ENCODE data around the gene DPP9.

The DPP9 gene

DNA sequence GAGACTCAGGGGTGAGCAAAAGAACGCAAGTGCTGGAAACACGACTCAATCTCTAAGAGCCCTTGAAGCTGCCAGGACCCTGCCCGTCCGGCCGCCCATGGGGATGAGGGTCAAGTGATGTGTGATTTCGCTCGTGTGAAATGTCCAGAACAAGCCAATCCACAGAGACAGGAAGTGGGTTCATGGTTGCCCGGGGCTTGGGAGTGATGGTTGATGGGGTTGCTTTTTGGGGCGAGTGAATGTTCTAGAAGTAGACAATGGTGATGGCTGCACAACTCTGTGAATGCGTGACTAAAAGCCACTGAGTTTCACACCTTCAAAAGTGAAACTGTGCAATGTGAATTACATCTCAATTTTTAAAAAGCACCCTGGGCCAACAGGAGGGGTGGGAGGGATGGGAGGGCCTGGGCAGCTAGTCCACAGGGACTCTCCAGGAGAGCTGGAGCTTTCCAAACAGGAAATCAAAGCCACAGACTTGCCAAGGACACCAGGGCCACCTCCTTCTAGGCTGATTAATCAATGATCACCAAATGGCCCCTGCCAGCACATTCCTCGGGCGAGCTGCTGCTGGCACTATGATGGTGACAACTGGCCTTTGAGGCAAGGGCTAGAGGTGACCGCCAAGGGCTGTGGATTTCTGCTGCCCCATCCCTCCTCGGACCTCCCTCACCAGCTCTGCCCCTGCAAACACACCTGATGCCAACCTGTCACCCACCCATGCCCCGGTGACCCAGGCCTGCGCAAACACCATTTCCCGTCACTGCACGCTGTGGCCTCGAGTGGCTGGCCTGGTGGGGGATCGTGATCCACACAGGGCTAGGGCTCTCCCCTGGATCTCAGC lies 14.0 kb downstream of the DPP9 start:
- DNase-seq (ENCODE audit: low read depth), result no peak

DNA sequence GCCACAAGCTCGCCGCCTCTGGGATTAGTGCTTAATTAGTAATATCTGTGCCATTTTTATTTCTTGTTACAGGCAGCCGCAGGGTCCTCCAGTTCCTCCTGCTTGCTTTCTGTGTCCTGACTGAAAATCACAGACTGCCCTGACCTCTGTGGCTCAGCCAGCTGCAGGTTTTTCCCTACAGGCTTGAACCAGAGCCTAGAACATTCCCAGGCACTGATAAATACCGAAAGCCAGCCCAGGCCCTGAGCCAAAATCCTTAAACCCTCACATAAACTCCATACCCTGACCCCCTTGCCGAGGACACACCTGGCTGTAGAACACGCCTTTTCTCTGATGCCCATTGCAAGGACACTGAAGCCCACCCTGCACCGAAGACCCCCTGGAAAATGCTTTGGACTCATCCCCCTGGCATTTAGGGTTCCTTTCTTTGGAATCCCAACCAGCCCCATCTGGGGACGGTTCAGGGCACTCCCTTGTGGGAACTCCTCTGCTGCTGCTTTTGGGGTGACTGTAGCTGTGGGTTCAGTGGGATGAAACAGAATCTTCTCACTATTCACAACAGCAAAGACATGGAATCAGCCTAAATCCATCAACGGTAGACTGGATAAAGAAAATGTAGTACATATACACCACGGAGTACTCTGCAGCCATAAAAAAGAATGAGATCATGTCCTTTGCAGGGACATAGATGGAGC lies 15.5 kb downstream of the DPP9 start:
- DNase-seq (ENCODE audit: low read depth), result no peak

DNA sequence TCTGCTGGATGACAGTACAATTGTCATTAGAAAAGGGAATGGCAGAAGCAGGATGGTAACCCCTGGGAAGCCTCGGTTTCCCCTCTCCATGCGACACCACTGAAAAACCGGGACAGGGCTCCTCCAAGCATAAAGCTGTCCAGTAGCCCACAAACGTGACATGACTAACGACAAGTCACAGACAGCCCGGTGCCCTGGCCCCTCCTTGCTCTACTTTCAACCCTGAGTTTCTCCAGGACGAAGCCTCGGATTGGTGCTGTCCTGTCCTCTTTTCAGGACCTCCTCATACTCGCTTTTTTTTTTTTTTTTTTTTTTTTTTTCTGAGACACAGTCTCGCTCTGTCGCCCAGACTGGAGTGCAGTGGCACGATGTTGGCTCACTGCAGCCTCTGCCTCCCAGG lies 16.3 kb downstream of the DPP9 start:
- DNase-seq (ENCODE audit: low read depth), result no peak

DNA sequence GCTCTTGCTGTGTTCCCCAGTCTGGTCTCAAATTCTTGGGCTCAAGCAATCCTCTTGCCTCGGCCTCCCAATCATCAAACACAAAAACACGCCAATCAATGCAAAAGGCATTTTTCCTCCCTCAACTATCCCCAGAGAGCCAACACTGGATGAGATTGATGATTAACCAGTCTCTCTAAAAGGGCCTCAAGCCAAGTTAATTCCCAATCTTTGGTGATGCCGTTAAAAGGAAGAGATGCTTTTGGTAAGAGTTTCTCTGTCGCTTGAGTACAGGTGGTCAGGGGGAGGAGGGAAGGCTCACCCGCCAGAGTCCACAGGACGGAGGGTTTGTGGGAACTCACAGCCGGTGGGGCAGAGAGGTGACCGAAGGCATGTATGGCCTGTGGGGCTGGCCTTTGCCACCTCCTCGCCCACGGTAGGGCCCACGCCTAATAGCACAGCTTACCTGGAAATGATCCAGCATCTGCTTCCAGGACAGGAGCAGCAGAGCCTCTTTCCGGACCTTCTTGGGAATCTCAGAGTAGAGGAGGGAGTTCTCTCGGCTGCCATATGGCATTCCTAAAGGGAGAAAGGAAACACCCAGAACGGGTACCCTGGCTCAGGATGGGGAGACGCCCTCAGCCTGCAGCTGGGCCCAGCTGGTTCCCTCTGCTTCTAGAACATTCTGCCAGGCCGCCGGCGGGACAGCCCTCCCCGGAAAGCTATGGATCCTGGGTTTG lies 18.1 kb downstream of the DPP9 start:
- no peak for DNase-seq (ENCODE audit: low read depth)

DNA sequence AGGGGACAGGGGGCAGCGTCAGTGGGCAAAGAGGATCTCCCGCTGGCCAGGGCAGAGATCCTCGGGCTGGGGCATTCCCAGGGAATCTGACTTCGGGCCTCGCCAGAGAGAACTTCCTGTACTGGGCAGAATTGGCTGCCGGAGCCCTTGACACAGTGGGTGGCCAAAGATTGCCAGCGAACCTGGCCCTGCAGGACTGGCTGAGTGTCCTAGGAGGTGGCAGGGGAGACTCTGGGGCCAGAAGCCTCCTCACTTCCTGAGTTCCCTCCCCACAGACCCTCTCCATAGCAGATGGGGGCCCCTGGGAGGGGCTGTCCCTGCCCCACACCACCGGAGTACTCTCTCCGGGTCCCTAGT lies 19.3 kb downstream of the DPP9 start:
- no peak for DNase-seq (ENCODE audit: low read depth)

DNA sequence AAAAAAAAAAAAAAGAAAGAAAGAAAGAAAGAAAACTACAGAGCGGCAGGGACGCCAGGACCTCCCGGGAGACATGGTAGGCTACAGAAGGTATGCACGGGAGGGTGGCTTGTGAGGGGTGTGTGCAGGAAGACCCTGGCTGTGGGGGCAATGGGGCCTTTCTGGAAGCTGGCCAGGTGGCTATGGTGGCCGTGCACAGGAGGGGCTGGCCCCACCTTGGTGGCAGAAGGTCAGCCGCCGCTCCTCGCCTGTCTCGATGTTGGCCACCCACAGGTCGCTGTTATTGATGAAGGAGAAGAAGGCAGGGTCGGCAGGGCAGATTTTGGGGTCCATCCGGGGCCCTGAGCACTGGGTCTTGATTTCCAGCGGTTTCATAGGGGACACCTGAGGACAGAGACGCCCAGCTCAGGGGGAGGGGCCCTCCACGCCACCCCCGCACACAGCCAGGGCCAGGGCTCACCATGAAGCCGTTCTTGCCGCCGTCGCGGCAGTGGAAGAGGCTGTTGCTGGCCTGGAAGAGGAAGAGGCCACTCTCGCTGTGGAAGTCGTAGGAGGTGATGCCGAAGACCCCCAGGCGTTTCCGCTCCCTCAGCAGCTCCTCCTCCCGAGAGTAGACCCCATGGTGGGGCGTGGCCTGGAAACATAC lies 19.8 kb downstream of the DPP9 start:
- DNase-seq (ENCODE audit: low read depth), result no peak

DNA sequence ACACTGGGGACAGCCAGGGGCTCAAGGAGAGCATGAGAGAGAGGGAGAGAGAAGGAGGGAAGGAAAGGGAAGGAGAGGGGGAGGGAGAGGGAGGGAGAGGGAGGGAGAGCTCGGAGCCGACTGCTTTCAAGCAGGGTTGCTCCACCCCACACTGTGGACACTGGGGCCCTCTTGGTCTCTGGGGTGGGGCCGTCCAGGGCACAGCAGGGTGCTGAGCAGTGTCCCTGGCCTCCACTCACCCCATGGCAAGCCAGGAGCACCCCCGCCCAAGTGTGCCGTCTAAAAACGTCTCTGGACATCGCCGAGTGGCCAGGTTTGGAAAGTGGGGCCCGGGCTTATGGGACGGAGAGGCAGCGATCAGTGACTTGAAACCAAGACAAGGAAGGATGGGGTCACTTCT lies 20.9 kb downstream of the DPP9 start:
- no peak for DNase-seq (ENCODE audit: low read depth)

DNA sequence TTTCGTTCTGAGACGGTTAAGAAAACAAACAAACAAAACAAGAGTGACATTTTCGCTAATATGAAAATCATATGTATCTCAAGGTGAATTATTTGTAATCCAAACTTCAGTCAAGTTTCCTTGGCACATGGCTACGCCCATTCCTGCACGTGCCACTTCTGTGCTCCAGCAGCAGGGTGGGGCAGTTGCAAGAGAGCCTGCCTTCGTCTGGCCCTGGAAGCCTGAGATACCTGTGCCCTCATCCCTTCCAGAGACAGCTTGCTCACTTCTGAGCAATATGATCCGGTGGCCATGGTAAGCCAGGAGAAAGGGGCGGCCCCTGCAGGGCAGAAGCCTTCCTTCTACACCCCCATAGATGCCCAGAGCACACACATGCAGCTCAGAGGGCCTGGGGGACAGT lies 22.1 kb downstream of the DPP9 start:
- DNase-seq (ENCODE audit: low read depth), result no peak

DNA sequence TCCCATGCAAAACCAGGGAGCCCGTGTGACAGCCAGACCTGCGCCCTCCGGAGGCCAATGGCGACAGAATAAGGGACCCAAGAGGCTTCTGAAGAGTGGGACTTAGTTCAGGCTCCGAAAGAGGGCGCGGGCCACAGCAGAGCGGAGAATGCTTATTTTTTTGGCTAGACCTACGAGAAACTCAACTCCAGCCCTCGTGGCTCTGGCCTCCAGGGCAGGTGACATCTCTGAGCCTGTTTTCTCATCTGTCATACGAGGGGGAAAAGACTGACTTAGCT lies 23.0 kb downstream of the DPP9 start:
- no peak for DNase-seq (ENCODE audit: low read depth)

DNA sequence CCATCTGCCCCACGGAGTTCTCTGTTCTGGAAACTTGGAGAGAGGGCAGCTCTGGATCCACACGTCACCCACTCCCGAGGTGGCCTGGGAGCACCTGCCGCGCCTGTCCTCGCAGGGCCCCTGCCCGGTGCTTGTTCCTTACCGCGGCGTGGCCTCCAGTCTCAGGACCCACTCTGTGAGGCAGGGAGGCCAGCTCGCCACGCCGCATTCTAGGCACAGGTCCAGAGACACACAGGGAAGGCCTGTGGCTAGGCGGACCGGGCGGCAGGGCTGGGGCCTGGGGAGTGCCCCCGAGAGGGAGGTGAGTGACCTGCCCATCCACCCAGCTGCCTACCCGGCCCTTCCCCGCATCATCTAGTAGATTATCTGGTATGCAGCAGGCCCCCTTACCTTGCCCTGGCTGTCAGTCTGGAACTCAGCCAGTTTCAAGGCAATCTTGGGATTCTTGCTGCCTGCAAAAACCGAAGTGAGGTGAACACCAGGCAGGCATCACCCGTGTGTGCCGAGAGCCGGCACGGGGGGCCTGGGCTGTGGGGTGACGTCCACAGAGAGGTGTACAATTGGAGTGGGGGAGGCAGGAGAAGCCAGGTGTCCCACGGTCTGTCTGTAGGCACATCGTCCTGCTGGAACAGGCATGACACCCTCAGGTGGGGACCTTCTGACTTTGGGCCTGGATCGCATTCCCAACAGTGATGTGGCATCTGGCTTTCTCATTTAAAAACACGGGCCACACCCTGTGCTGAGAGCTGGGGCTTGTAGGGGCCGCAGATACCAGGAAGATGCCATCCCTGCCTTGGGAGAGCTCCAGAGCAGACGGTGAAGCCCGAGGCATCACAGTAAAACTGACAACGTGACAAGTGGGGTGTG lies 23.6 kb downstream of the DPP9 start:
- DNase-seq (ENCODE audit: low read depth), result no peak

DNA sequence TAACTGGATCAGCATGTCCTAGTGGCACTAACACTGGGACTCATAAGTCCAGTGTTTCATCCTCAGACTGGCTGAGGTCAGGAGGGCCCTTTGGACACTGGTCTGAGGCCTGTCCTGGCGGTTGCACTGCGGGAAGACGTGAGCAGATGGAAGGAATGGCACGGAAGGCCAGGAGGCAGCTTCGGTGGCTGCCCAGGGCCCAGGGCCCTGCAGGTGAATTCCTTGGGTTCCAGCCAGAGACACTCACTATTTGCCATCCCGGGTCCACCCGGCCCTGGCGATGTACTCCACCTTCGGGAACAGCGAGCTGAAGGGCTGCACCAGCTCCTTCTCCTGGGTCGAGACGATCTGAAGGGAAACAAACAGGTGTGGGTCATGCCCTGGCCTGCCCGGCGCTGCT lies 26.3 kb downstream of the DPP9 start:
- no peak for DNase-seq (ENCODE audit: low read depth)

DNA sequence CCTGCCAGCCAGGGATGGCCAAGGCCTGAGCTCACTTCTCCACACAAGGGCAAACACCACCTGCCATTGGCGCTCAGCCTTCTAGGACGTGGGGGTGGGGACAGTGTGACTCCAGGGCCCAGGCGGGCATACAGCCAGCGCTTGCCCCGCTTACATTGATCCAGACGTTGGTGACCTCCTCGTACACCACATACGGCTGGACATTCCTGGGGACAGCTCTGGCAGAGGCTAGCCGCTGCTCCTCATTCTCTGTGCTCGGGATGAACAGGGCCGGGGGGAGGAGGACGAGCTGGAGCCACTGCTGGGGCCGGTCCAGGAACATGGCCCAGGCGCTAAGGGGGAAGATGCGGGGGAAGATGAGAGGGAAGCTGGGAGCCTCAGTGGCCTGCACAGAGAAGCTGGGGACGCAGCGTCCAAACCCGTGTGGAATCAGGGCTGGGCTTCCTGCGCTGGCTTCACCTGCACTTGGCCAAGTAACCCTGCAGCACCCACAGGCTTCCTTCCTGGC lies 28.4 kb downstream of the DPP9 start:
- DNase-seq (ENCODE audit: low read depth), result no peak

DNA sequence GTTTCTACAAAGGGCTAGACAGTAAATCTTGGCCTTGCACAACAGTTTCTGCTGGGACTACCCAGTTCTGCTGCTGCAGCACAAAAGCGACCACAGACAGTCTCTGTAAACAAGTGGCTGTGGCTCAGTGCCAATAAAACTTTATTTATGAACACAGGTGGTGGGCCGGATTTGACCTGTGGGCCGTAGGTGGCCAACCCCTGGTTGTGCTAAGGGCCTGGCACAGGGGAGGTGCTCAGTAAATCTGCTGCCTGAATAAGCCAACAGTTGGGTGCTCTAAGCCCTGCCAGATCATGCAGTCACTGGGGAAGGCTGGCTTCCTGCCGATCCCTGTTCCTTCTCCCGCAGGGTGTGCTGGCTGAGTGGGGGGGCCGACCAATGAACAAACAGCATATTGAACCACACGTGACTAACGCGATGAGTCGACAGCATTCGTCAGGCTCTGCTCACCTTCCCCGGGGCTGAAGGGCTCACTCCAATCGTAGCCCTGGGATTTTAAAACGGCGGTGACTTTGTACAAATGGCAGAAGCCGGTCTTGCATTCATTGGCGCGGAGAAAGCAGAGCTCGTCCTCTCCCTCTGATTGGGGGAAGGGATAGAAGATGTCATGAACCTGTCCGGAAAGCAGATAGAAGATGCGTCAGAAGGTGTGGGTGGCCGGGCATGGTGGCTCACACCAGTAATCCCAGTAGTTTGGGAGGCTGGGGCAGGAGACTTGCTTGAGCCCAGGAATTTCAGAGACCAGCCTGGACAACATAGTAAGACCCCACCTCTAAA lies 29.2 kb downstream of the DPP9 start:
- DNase-seq (ENCODE audit: low read depth), result peak; percentile 57

DNA sequence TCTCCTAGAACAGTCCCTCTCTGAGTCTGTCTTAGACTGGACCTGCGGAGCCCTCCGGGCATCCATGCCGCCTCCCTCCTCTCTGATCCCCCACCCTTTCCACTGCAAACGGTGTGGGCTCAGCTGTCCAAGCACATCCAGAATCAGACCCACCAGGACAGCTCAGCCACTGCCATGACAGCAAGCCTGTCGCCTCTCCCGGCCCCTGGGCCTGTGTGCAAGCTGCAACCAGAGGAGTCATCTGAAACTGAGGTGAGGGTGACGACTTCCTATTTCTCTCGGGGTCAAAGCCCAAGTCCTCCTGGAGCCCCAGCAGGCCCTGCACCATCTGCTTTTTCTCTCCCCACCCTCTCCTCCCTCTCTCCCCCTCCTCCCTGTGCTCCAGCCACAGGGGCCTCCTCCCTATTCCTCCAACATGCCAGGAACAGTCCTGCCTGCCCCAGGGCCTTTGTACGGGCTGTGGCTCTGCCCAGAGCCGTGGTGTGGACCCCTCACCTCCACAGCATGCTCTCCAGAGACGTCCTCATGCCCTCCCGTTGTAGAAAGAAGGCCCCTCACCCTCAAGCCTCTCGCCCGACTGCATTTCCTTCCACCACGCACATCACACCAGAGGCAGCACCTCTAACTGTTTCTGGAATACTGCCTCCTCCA lies 30.0 kb downstream of the DPP9 start:
- no peak for DNase-seq (ENCODE audit: low read depth)

DNA sequence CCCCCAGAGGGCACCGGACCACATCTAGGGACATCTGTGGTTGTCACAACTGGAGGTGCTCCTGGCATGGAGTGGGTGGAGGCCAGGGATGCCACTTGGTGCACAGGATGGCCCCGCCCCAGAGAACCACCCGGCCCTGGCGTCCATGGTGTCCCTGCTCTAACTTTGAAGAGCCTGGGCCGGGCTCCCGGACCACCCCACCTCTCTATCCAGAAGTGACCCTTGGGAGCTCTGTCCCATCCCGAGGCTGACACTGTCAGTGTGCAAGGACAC lies 30.6 kb downstream of the DPP9 start:
- DNase-seq (ENCODE audit: low read depth), result no peak

DNA sequence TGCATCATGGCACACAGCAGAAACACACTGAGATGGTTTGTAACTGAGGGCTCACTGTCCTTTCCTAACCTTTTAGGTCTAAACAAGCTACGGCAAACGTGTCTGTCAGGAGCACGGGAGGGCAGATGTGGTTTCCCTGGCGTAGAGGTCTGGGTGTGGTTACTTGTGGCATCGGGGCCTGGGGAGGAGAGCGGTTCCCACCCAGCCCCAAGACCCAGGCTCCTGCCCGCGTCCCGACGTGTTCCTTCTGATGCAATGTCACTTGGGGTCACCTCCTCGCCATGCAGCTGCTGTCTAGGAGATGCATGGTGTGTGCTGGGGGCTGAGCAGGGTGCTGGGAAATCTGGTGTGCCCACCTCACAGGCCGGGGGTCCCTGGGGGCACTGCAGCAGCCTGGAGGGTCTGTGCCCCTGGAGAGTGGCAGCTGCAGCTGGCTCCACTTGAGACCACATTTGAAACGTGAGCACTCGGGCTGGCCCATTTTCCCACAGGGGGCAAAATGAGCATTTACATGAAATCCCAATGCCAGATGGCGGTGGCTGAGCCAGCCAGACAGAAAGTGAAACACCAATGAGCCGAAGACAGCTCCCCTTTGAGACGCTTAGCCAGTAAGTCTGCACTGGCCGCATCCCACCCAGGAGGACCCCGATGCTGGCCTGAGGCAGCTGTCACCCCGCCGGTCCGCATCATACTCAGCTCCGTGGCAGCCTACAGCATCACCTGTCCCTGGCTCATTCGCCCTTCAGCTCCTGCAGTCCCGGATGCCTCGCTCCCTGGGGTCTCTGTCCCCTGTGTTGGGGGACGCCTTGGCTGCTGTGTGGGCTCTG lies 31.2 kb downstream of the DPP9 start:
- DNase-seq (ENCODE audit: low read depth), result no peak

DNA sequence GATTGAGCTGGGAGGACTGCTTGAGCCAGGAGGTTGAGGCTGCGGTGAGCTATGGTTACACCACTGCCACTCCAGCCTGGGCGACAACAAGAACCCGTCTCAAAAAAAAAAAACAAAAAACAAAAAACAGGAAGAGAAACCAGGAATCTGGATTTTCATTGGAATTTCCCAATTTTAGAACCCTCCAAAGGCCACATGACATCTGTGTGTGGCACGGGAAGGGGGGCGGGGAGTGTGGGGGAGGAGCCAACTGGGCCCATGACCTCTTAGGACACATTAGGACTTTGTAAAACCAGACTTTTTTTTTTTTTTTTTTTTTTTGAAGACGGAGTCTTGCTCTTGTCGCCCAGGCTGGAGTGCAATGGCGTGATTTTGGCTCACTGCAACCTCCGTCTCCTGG lies 32.3 kb downstream of the DPP9 start:
- no peak for DNase-seq (ENCODE audit: low read depth)

DNA sequence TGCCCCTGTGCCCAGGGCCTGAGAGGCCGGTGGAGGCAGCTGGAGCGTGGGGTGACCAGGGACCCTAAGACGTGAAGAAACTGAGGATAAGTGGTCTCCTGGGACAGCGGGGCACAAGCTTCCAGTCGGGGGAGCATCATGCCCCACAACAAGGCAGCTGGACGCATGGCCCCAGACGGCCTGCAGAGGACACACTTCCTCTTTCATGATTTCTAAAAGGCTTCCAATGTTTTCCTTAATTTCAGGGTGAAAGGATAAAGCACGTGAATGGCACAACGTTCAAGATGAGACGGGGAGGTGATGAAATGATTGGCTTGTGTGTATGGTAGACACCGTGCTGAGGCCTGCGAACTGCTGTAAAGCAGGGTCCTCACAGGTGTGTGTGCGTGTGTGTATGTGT lies 33.3 kb downstream of the DPP9 start:
- no peak for DNase-seq (ENCODE audit: low read depth)

DNA sequence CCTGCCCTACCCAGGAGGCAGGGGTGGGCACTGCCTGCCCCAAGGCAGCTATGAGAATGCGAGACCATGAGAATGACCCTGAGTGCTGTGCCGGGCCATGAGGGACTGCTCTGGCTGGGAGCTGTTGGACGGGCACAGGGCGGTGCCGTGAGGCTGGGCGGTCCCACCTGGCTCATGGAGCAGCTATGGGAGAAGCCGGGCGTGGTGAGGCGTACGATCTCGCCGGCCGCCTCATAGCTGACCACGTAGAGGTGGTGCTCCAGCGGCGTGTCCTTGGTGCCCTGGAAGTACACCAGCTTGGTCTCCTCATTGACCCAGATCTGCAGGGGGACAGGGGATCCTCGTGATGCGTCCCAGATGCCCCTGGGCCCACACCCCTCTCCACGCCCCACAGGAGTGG lies 34.2 kb downstream of the DPP9 start:
- DNase-seq (ENCODE audit: low read depth), result no peak

DNA sequence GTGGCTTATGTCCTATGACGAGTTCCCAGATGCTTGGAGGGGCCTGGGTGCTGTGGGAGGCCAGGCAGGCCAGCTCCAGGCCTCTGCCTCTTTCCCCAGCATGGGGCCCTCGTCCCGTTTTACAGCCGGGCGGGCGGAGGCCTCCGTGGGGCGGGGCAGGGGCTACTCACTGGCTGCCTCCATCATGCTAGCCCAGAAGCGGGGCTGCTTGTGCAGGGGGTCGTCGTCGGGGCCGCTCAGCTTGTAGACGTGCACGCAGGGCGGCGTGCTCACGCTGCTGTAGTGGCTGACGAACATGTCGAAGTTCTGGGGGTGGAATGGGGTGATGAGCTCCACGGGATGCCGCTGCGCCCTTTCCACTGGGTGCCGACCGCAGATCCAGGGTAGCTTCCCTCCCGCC lies 35.1 kb downstream of the DPP9 start:
- no peak for DNase-seq (ENCODE audit: low read depth)

Measured in HS-27A (cell line).